Lower leg skin (tissue), 4 donors: ENCODE results near the gene ZBTB1. TPM values are rescaled to one million over a fixed set of nuclear protein-coding genes. Genes with fewer than 3 reads are reported as not detected.
A peak's percentile ranks its signal among the peaks of the same experiment; 100 is the strongest.

Experiments used
- DNase-seq, 2 donors: peaks; one replicate each; pipeline ENCODE4 v3.0.0-alpha.2; 2019; ENCODE audit warnings: low spot score in 2 of 2
- H3K4me3 ChIP-seq: fragments of 200-600 bp; sonication (generic); 2 replicates; pipeline ENCODE4 v1.5.1; 2017; ENCODE audit warnings: mild to moderate bottlenecking, low read depth; ENCODE audit not compliant: poor library complexity, severe bottlenecking
- CTCF ChIP-seq, 3 donors: fragments of 450-650 bp; IDR thresholded peaks; one replicate each; pipeline ENCODE4 v1.5.1; 2016; ENCODE audit warnings: antibody characterized with exemption in 3 of 3, mild to moderate bottlenecking in 3 of 3, moderate library complexity in 2 of 3
- POLR2A ChIP-seq, 2 donors: fragments of 450-650 bp; IDR thresholded peaks; one replicate each; pipeline ENCODE4 v1.6.1; 2016 to 2017; ENCODE audit warnings: antibody characterized with exemption in 2 of 2, mild to moderate bottlenecking in 1 of 2, moderate library complexity in 1 of 2
- WGBS, 2 donors: methylation state at CpG; one replicate each; pipeline ENCODE4 v1.1.5; 2018; 5-methylcytosine and 5-hydroxymethylcytosine counted together
- intact Hi-C: fragments of 100-400 bp; cut with DNase I; formaldehyde crosslinking; loops from one replicate; pipeline ENCODE4 v1.15.0; 2023; ENCODE audit warnings: low total_unique reads
- total RNA-seq, 4 donors: library from RNA; depleted of rRNA; stranded (reverse); fragments of >200 nt; gene quantifications; one replicate each; pipeline ENCODE4 v1.1.0, GENCODE V29; 2016

Gene ZBTB1
- total RNA-seq, 4 donors from 2014 or later = 35.2 to 50.4 (median 39.4) TPM

- 16 to 24% methylated on average over 6 of the region's 6 CpGs for WGBS, 2 donors
- intact Hi-C loops = no loop called here
- DNase-seq = no peak
- no peak overlapping the region for H3K4me3 ChIP-seq
- TF ChIP-seq POLR2A (IDR thresholded peaks at IDR 0.05) (no peak), CTCF (IDR thresholded peaks at IDR 0.05) (no peak)
Measured at GRCh38 chr14:64464651-64465050, 39.9 kb upstream of the ZBTB1 start.

GRCh38 chr14:64465191-64465822, 39.3 kb upstream of the ZBTB1 start, which contains the start of gene AKAP5:
TSS of gene AKAP5 (plus strand) at chr14:64465499. CDS start at chr14:64468395, 2,896 bp downstream.
- 1% methylated on average over 32 to 43 of the region's 74 CpGs for WGBS, 2 donors
- TF ChIP-seq CTCF (IDR thresholded peaks at IDR 0.05) (no peak), POLR2A (IDR thresholded peaks at IDR 0.05) (no peak)
- intact Hi-C loops = no loop called here

GRCh38 chr14:64465831-64466554, 38.6 kb upstream of the ZBTB1 start:
- intact Hi-C loops = no loop called here
- DNase-seq = no peak
- no peak overlapping the region for H3K4me3 ChIP-seq
- TF ChIP-seq CTCF (IDR thresholded peaks at IDR 0.05) (no peak), POLR2A (IDR thresholded peaks at IDR 0.05) (no peak)
- WGBS, 2 donors = 7 to 12% methylated on average over 15 of the region's 15 CpGs

More at GRCh38 chr14:64465191-64465822, 39.3 kb upstream of the ZBTB1 start, which contains the start of gene AKAP5:
- peak in 1 of 2 donors; percentile 89 for DNase-seq
- peak within 1 kb of the TSS; percentile 59 for H3K4me3 ChIP-seq

GRCh38 chr14:64467101-64467500, 37.5 kb upstream of the ZBTB1 start:
- DNase-seq = no peak
- TF ChIP-seq POLR2A (IDR thresholded peaks at IDR 0.05) (no peak), CTCF (IDR thresholded peaks at IDR 0.05) (no peak)
- intact Hi-C loops = no loop called here

GRCh38 chr14:64467566-64467965, 37.0 kb upstream of the ZBTB1 start:
- no peak overlapping the region for H3K4me3 ChIP-seq
- intact Hi-C loops = no loop called here
- DNase-seq = no peak
- TF ChIP-seq CTCF (IDR thresholded peaks at IDR 0.05) (no peak), POLR2A (IDR thresholded peaks at IDR 0.05) (no peak)

More at GRCh38 chr14:64467101-64467500, 37.5 kb upstream of the ZBTB1 start:
- H3K4me3 ChIP-seq = no peak overlapping the region
- 75 to 77% methylated on average over 3 of the region's 3 CpGs for WGBS, 2 donors
